Karpas-422 (cell line): ENCODE results near the gene LRRFIP1. TPM values are rescaled to one million over a fixed set of nuclear protein-coding genes. Genes with fewer than 3 reads are reported as not detected.

Source experiments
- DNase-seq: peaks from one replicate; pipeline ENCODE4 v3.0.0-alpha.2; 2015
- H2AFZ ChIP-seq: fragments of 200-600 bp; sonication (generic); 2 replicates; pipeline ENCODE4 v1.6.1; 2014; ENCODE audit warnings: antibody characterized with exemption, low read length, mixed read lengths
- H3K27ac ChIP-seq: fragments of 200-600 bp; sonication (generic); 2 replicates; pipeline ENCODE4 v1.5.1; 2014; ENCODE audit warnings: mild to moderate bottlenecking, low read length, moderate library complexity
- H3K27me3 ChIP-seq: fragments of 200-600 bp; sonication (generic); 2 replicates; pipeline ENCODE4 v1.6.1; 2014; ENCODE audit warnings: low read length, mixed read lengths
- H3K36me3 ChIP-seq: fragments of 200-600 bp; sonication (generic); 2 replicates; pipeline ENCODE4 v1.6.1; 2014; ENCODE audit warnings: low read length, mixed read lengths; ENCODE audit not compliant: insufficient read depth
- H3K4me1 ChIP-seq: fragments of 200-600 bp; sonication (generic); 2 replicates; pipeline ENCODE4 v1.6.1; 2014; ENCODE audit warnings: mild to moderate bottlenecking, low read length, mixed read lengths
- H3K4me2 ChIP-seq: fragments of 200-600 bp; sonication (generic); 2 replicates; pipeline ENCODE4 v1.6.1; 2014; ENCODE audit warnings: low read length, low read depth, mild to moderate bottlenecking; ENCODE audit not compliant: poor library complexity, severe bottlenecking
- H3K4me3 ChIP-seq: fragments of 200-600 bp; sonication (generic); 2 replicates; pipeline ENCODE4 v1.5.1; 2014; ENCODE audit warnings: mild to moderate bottlenecking, antibody characterized with exemption, low read length, mixed read lengths
- H3K79me2 ChIP-seq: fragments of 200-600 bp; sonication (generic); 2 replicates; pipeline ENCODE4 v1.6.1; 2014; ENCODE audit warnings: mild to moderate bottlenecking, low read length, mixed read lengths
- H3K9ac ChIP-seq: fragments of 200-600 bp; sonication (generic); 2 replicates; pipeline ENCODE4 v1.6.0; 2014; ENCODE audit warnings: low read length
- H3K9me2 ChIP-seq: fragments of 200-600 bp; sonication (generic), shearing (Covaris generic); replicated peaks from 2 replicates; pipeline ENCODE4 v1.6.0; 2014; ENCODE audit warnings: mild to moderate bottlenecking, low read length, moderate library complexity; ENCODE audit not compliant: insufficient read depth
- H3K9me3 ChIP-seq: fragments of 300-700, 200-600 bp; sonication (generic); 2 replicates; pipeline ENCODE4 v1.6.1; 2014; ENCODE audit warnings: low read length, mixed read lengths
- H4K20me1 ChIP-seq: fragments of 200-600 bp; sonication (generic); 2 replicates; pipeline ENCODE4 v1.6.1; 2014; ENCODE audit warnings: mild to moderate bottlenecking, antibody characterized with exemption, low read length, low read depth; ENCODE audit not compliant: insufficient read depth
- total RNA-seq: library from RNA; depleted of rRNA; stranded (reverse); fragments of >200 nt; shearing (Covaris generic); gene quantifications from 2 replicates; pipeline ENCODE4 v1.2.3, GENCODE V29; 2014; ENCODE audit warnings: low replicate concordance

The LRRFIP1 gene
- total RNA-seq, 1 experiment from 2014 or later = 29.9 TPM

DNA sequence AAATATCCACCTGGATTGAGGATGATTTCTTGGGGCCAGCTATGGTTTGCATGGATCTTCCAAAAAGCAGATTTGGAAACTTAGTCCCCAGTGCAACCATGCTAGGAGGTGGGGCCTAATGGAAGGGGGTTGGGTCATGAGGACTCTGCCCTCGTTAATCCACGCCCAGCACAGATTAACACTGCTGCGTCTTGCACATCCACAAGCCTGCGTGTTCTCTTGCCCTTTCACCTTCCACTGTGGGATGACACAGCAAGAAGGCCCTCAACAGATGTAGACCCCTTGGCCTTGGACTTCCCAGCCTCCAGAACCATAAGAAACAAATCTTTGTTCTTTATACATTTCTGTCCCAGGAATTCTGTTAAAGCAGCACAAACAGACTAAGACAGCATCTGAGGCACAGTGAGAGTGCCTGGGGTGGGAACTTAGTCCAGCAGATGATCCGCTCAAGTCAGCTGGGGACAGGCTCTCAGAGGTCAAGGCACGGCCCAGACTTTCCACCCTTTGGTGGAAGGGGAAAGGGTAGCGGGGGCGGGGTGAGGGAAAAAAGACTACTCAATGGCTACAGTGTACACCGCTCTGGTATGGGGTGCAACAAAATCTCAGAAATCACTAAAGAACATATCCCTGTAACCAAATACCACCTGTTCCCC lies 39.2 kb upstream of the LRRFIP1 start:
- Histone ChIP-seq H3K9me3 (no peaks in the 10 kb centered on the region), H3K4me2 (no peak overlapping the region), H3K9ac (no peak overlapping the region), H3K79me2 (no peaks in the 10 kb centered on the region), H3K4me1 (no peaks in the 10 kb centered on the region), H2AFZ (no peak overlapping the region), H4K20me1 (no peaks in the 10 kb centered on the region), H3K4me3 (no peak overlapping the region), H3K27ac (no peak overlapping the region), H3K9me2 (no peaks in the 10 kb centered on the region), H3K27me3 (no peaks in the 10 kb centered on the region), H3K36me3 (no peaks in the 10 kb centered on the region)
- no peak for DNase-seq

DNA sequence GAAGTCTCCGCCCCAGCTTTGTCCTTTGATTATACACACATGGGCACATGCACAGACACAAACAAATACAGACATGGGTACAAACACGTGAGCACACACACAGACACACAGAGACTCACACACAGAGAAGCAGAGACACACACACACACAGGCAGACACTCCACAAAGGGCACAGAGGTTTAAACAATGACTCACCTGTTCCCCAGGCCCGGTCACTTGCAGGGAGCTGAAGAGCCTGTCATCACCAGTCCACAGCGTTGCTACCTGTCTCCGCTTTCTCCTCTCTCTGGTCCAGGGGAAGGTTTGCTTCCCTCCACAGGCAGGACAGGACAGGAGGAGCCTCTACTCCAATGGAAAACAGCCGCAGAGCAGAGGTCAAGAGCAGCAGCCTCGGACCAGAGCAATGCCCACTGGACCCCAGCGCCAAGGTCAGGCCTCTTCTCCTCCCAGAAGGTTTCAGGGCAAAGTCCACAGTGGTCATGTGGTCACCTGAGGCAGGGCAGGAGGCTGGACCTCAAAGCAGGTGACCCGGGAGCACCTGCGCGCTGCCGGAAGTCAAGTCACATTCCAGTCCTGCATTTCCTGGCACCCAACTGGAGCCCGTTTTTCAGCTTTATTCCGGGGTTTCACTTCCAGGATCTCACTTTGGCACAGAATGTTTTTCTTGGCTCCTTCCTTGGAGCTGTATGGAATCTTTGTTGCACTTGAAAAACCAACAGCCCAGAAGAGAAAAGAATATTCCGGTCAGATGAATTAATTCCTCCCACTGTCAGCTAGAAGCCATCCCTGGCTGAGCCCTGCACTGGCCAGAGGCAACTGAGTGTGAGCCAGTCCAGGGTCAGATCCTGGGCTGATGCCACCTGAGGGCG lies 36.9 kb upstream of the LRRFIP1 start, which contains the start of gene RAB17:
Gene RAB17, minus strand, starts transcription at position 463 of the 869 bp plus-strand sequence. CDS start 4,580 bp downstream, outside the sequence.
- no peak for DNase-seq
- Histone ChIP-seq H3K36me3 (no peaks in the 10 kb centered on the region), H3K4me2 (no peak within 1 kb of the TSS), H3K27me3 (no peaks in the 10 kb centered on the region), H3K79me2 (no peaks in the 10 kb centered on the region), H4K20me1 (no peaks in the 10 kb centered on the region), H3K9me3 (no peaks in the 10 kb centered on the region), H3K9me2 (no peaks in the 10 kb centered on the region), H3K9ac (no peak within 1 kb of the TSS), H3K27ac (no peak within 1 kb of the TSS), H3K4me3 (no peak within 1 kb of the TSS), H2AFZ (no peak within 1 kb of the TSS), H3K4me1 (no peaks in the 10 kb centered on the region)

DNA sequence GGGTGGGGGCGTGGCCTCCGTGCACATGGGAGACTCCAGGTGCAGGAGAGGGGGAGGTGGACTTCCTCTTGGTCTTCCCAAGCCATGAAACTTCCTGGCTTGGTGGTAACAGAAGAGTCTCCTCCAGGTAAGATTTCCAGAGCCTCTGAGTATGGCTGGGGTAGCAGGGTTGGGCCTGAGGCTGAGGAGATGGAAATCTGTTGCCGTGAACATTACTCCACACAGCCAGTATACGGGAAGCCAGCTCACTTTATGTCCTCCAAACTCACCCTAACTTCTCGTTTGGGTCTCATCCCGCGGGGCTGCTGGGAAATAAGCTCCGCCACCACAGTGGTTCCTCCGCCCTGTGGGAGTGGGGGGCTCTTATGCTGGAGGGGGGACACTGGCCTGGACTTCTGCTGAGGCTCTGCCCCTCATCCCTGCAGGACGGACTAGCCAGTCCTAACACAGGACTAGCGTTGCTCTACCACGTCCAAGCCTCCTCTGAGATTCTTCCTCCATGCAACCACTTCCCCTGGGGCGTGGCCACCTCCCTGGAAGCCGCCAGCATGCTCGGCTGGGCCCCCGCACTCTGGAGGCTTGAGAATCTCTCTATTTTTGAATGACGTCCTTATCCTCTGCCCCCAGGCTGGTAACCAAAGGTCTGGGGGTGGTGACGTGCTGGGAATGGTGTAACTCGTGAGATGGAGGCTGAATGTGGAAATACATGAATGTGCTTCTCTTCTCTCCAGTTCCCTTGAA lies 36.1 kb upstream of the LRRFIP1 start:
- no peaks in the 10 kb centered on the region for H3K9me3 ChIP-seq
- H3K36me3 ChIP-seq = no peaks in the 10 kb centered on the region
- H3K27me3 ChIP-seq = no peaks in the 10 kb centered on the region
- H3K27ac ChIP-seq = no peak overlapping the region
- no peak overlapping the region for H3K9ac ChIP-seq
- no peaks in the 10 kb centered on the region for H4K20me1 ChIP-seq
- H3K4me1 ChIP-seq = no peaks in the 10 kb centered on the region
- no peak for DNase-seq
- no peak overlapping the region for H3K4me3 ChIP-seq
- H3K4me2 ChIP-seq = no peak overlapping the region
- no peaks in the 10 kb centered on the region for H3K9me2 ChIP-seq
- no peak overlapping the region for H2AFZ ChIP-seq
- H3K79me2 ChIP-seq = no peaks in the 10 kb centered on the region

- Histone ChIP-seq H3K27ac (no peak overlapping the region), H3K9ac (no peak overlapping the region), H3K4me1 (no peaks in the 10 kb centered on the region), H3K36me3 (no peaks in the 10 kb centered on the region), H3K9me3 (no peaks in the 10 kb centered on the region), H3K27me3 (no peaks in the 10 kb centered on the region), H3K4me3 (no peak overlapping the region), H3K4me2 (no peak overlapping the region), H4K20me1 (no peaks in the 10 kb centered on the region), H2AFZ (no peak overlapping the region), H3K79me2 (no peaks in the 10 kb centered on the region), H3K9me2 (no peaks in the 10 kb centered on the region)
- no peak for DNase-seq
Observed at GRCh38 chr2:237592425-237592980, 34.9 kb upstream of the LRRFIP1 start.

DNA sequence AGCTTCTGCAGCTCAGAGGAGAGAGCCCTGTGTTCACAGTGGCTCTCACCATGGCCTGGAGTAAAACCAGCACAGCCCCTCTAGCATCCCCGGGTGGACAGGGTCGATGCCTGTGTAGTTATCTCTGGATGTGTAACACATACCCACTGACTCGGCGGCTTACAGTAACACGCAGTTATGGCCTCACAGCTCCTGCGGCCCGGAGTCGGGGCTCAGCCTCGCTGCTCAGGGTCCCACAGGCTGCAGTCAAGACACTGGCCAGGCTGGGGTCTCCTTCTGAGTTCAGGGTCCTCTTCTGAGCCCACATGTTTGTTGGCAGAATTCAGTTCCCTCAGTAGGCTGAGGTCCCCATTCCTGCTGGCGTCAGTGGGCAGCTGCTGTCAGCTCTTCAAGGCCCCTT lies 34.4 kb upstream of the LRRFIP1 start:
- Histone ChIP-seq H3K27me3 (no peaks in the 10 kb centered on the region), H3K4me1 (no peaks in the 10 kb centered on the region), H3K36me3 (no peaks in the 10 kb centered on the region), H3K9me2 (no peaks in the 10 kb centered on the region), H3K27ac (no peak overlapping the region), H3K4me2 (no peak overlapping the region), H2AFZ (no peak overlapping the region), H3K9me3 (no peaks in the 10 kb centered on the region), H3K9ac (no peak overlapping the region), H3K4me3 (no peak overlapping the region), H4K20me1 (no peaks in the 10 kb centered on the region), H3K79me2 (no peaks in the 10 kb centered on the region)
- no peak for DNase-seq

GRCh38 chr2:237593596-237594320 lies 33.6 kb upstream of the LRRFIP1 start:
- Histone ChIP-seq H3K9me3 (no peaks in the 10 kb centered on the region), H3K4me3 (no peak overlapping the region), H3K79me2 (no peaks in the 10 kb centered on the region), H3K4me1 (no peaks in the 10 kb centered on the region), H3K27me3 (no peaks in the 10 kb centered on the region), H3K4me2 (no peak overlapping the region), H3K36me3 (no peaks in the 10 kb centered on the region), H2AFZ (no peak overlapping the region), H4K20me1 (no peaks in the 10 kb centered on the region), H3K27ac (no peak overlapping the region), H3K9ac (no peak overlapping the region), H3K9me2 (no peaks in the 10 kb centered on the region)
- no peak for DNase-seq

DNA sequence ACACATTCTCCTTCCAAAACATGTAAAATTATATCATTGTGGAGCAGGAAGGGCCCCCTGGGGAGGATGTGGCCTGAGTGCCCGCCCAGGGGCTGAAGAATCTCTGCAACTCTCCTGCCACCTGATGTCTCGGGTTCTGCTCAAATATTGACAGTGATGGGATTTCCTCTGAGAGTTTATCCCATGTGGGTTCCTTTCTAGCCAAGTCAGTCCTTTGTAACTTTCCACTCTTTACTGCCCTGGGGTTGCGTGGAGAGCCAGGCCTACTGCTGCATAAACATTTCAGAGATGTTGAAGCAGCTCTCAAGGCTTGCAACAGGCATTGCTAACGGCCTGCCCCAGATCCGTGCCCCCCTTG lies 32.9 kb upstream of the LRRFIP1 start:
- H3K79me2 ChIP-seq = no peaks in the 10 kb centered on the region
- H3K4me3 ChIP-seq = no peak overlapping the region
- H2AFZ ChIP-seq = no peak overlapping the region
- H3K9me2 ChIP-seq = no peaks in the 10 kb centered on the region
- H3K9ac ChIP-seq = no peak overlapping the region
- H3K27me3 ChIP-seq = no peaks in the 10 kb centered on the region
- H3K4me1 ChIP-seq = no peaks in the 10 kb centered on the region
- no peaks in the 10 kb centered on the region for H3K36me3 ChIP-seq
- no peak overlapping the region for H3K4me2 ChIP-seq
- H4K20me1 ChIP-seq = no peaks in the 10 kb centered on the region
- DNase-seq = no peak
- no peaks in the 10 kb centered on the region for H3K9me3 ChIP-seq
- no peak overlapping the region for H3K27ac ChIP-seq
